Panc1 (cell line): ENCODE measurements around the gene AATF.

Experiments
- POLR2AphosphoS5 ChIP-seq: IDR thresholded peaks from 2 replicates; pipeline ENCODE4 v1.6.1; 2012; ENCODE audit warnings: mild to moderate bottlenecking, low read depth, low read length, moderate library complexity
- SIN3A ChIP-seq: IDR thresholded peaks from 2 replicates; pipeline ENCODE4 v1.6.1; 2012; ENCODE audit warnings: low read depth, mild to moderate bottlenecking, low read length, moderate library complexity, borderline replicate concordance; ENCODE audit not compliant: insufficient read depth
- TF ChIP-seq, protein P1 (sequence below): fragments of 450-650 bp; IDR thresholded peaks from 2 replicates; pipeline ENCODE4 v1.5.1; 2017; ENCODE audit warnings: mild to moderate bottlenecking

DNA sequence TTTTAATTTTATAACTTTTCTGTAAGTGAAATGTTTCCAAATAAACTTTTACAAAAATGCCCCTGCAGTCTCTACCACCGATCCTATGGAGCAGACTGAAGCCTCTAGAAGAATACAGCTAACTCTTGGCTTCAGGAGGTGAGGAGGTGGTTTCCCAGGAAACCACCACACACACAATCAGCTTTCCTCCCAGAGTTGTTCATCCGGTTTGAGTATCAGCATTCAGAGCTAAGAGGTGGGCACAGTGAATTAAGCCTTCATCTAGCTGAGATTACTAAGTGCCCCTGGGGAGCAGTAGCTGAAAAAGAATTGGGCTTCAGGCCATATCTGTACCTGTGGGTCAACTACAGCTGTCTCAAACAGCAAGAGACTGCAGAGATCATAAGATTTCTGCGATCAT, 139.7 kb downstream of the AATF start:
- TF ChIP-seq, protein P1, sequence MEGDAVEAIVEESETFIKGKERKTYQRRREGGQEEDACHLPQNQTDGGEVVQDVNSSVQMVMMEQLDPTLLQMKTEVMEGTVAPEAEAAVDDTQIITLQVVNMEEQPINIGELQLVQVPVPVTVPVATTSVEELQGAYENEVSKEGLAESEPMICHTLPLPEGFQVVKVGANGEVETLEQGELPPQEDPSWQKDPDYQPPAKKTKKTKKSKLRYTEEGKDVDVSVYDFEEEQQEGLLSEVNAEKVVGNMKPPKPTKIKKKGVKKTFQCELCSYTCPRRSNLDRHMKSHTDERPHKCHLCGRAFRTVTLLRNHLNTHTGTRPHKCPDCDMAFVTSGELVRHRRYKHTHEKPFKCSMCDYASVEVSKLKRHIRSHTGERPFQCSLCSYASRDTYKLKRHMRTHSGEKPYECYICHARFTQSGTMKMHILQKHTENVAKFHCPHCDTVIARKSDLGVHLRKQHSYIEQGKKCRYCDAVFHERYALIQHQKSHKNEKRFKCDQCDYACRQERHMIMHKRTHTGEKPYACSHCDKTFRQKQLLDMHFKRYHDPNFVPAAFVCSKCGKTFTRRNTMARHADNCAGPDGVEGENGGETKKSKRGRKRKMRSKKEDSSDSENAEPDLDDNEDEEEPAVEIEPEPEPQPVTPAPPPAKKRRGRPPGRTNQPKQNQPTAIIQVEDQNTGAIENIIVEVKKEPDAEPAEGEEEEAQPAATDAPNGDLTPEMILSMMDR, result no peak
- no peak for TF ChIP-seq POLR2AphosphoS5
- no peak for TF ChIP-seq SIN3A
